ENCODE data around the gene ZFAND5. TPM values are rescaled to one million over a fixed set of nuclear protein-coding genes. Genes with fewer than 3 reads are reported as not detected.

ZFAND5 gene
- total RNA-seq, 1 donor from 2014 or later = 215 TPM

DNA sequence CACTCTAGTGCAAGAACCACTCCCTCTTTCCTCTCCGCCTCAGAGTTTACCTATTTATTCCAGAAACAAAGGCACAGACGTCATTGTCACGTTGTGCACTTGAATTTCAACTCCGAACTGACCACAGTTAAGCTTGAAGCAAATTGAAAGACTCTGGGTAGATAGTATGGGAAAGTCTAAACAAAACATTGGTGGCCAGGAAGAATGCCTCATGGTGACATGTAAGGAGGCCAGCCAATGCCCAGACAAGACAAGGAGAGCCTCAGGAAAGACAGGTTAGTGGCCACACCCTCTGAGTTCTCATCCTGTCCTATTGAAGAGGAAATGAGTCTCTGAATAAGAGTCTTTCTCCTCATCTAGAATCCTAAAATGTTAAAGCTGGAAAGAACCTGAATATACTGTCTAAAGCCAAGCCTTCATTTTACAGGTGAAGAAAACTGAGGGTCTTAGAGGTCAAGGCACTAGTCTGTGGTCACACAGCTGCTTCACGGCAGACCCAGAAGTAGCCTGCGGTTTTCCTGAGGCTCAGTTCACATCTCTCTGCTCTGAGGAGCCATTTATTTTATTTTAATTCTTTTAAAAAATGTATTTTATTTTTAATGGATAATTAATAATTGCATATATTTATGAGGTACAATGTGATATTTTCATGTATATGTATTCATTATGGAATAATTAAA is 30.2 kb downstream of the ZFAND5 start:
- H3K4me3 Mint-ChIP-seq = no peak overlapping the region
- H3K27ac Mint-ChIP-seq = no peak overlapping the region
- H3K9me3 Mint-ChIP-seq = no peaks in the 10 kb centered on the region
- no peak for DNase-seq (ENCODE audit: low spot score in 2 of 2, unreplicated experiment in 2 of 2)
- TF ChIP-seq, protein P1, sequence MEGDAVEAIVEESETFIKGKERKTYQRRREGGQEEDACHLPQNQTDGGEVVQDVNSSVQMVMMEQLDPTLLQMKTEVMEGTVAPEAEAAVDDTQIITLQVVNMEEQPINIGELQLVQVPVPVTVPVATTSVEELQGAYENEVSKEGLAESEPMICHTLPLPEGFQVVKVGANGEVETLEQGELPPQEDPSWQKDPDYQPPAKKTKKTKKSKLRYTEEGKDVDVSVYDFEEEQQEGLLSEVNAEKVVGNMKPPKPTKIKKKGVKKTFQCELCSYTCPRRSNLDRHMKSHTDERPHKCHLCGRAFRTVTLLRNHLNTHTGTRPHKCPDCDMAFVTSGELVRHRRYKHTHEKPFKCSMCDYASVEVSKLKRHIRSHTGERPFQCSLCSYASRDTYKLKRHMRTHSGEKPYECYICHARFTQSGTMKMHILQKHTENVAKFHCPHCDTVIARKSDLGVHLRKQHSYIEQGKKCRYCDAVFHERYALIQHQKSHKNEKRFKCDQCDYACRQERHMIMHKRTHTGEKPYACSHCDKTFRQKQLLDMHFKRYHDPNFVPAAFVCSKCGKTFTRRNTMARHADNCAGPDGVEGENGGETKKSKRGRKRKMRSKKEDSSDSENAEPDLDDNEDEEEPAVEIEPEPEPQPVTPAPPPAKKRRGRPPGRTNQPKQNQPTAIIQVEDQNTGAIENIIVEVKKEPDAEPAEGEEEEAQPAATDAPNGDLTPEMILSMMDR (IDR thresholded peaks at IDR 0.05; ENCODE audit: unreplicated experiment) = no peak
- peaks cover 7% of the 10 kb centered on the region for H3K4me1 Mint-ChIP-seq
- H3K36me3 Mint-ChIP-seq = no peaks in the 10 kb centered on the region
- no peaks in the 10 kb centered on the region for H3K27me3 Mint-ChIP-seq (ENCODE audit: low read depth)

DNA sequence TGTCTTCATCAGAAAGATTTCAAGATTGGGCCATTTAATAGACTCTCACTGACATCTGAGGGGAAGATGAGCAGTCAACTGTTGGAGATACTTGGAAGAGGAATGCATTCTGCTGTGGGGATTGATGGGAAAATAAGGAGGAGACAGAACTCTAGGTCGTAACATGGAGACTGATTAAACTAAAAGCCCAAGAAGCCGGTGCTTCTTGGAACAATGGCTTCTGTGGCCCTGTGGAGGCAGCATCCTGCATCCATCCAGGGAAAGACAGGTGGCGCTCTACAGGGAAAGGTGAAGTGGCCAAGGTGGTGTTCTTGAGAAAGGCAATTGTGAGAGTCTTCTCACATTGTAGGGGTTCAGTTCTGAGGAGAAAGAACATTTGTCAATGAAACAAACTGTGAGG is 31.3 kb downstream of the ZFAND5 start:
- no peak overlapping the region for H3K4me3 Mint-ChIP-seq
- no peaks in the 10 kb centered on the region for H3K36me3 Mint-ChIP-seq
- TF ChIP-seq, protein P1 (IDR thresholded peaks at IDR 0.05; ENCODE audit: unreplicated experiment) = no peak
- H3K27me3 Mint-ChIP-seq (ENCODE audit: low read depth) = no peaks in the 10 kb centered on the region
- peaks cover 7% of the 10 kb centered on the region for H3K4me1 Mint-ChIP-seq
- peaks cover 5% of the 10 kb centered on the region for H3K9me3 Mint-ChIP-seq
- H3K27ac Mint-ChIP-seq = no peak overlapping the region
- DNase-seq (ENCODE audit: low spot score in 2 of 2, unreplicated experiment in 2 of 2) = no peak

DNA sequence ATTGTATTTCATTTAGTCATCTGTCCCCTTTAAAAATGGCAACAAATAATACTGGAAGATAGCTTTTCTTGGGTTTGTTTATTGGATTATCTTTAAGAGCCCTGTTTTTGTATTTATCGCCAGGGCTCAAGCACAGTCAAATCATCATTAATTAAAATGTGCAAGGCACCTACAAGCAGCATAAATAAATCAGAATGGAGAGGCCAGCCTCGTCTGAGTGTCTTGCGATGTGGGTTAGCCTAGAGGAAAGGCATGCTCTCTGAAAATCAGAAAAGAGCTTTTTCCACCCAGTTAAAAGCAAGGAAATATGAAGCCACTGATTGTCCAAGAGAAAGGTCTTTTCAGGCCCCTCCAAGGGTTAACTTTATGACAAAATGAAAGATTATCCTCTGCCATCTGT is 31.8 kb downstream of the ZFAND5 start:
- TF ChIP-seq, protein P1 (IDR thresholded peaks at IDR 0.05; ENCODE audit: unreplicated experiment) = no peak
- Mint-ChIP-seq H3K4me3 (no peak overlapping the region), H3K9me3 (peaks cover 5% of the 10 kb centered on the region), H3K36me3 (no peaks in the 10 kb centered on the region), H3K27ac (no peak overlapping the region), H3K27me3 (ENCODE audit: low read depth) (no peaks in the 10 kb centered on the region), H3K4me1 (peaks cover 7% of the 10 kb centered on the region)
- DNase-seq (ENCODE audit: low spot score in 2 of 2, unreplicated experiment in 2 of 2) = no peak

DNA sequence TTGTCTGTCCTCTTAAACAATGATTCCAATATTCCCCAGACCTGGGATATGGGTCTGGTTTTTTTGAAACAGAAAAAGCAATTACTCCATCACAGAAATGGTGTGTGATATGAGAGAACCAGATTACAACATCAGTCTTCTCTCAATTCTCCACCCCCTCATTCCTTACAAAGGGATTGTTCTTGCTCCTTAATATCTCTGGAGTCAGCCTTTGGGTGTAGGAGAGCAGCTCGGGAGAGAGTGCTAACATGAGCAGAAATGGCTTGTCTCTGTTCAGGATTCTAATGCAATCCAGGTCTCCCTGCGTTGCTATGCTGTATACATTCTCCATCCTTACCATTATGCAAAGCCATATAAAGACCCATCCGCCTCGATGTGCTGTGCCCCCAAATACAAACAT is 32.7 kb downstream of the ZFAND5 start:
- no peaks in the 10 kb centered on the region for H3K27me3 Mint-ChIP-seq (ENCODE audit: low read depth)
- no peak overlapping the region for H3K4me3 Mint-ChIP-seq
- peaks cover 7% of the 10 kb centered on the region for H3K4me1 Mint-ChIP-seq
- TF ChIP-seq, protein P1 (IDR thresholded peaks at IDR 0.05; ENCODE audit: unreplicated experiment) = no peak
- DNase-seq (ENCODE audit: low spot score in 2 of 2, unreplicated experiment in 2 of 2) = no peak
- H3K9me3 Mint-ChIP-seq = peaks cover 5% of the 10 kb centered on the region
- H3K27ac Mint-ChIP-seq = no peak overlapping the region
- no peaks in the 10 kb centered on the region for H3K36me3 Mint-ChIP-seq

DNA sequence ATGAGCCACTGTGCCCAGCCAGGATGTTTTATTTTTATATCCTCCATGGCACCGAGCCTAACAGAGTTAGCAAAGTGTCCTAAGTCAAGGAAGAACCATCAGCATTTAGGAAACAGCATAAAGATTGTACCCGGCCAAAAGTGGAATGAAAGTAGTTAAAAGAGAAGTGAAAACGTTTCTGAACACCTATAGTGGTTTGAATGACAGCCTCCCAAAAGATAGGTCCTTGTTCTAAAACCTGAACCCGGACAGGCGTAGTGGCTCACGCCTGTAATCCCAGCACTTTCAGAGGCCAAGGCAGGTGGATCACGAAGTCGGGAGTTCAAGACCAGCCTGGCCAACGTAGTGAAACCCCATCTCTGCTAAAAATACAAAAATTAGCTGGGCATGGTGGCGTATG is 37.4 kb downstream of the ZFAND5 start:
- H3K4me1 Mint-ChIP-seq = no peaks in the 10 kb centered on the region
- no peaks in the 10 kb centered on the region for H3K36me3 Mint-ChIP-seq
- TF ChIP-seq, protein P1 (IDR thresholded peaks at IDR 0.05; ENCODE audit: unreplicated experiment) = no peak
- no peaks in the 10 kb centered on the region for H3K27me3 Mint-ChIP-seq (ENCODE audit: low read depth)
- no peak overlapping the region for H3K27ac Mint-ChIP-seq
- H3K4me3 Mint-ChIP-seq = no peak overlapping the region
- H3K9me3 Mint-ChIP-seq = peaks cover 12% of the 10 kb centered on the region
- no peak for DNase-seq (ENCODE audit: low spot score in 2 of 2, unreplicated experiment in 2 of 2)

All from mesothelial cell of epicardium (in vitro differentiated cells).